ENCODE measurements around the gene KDR. TPM values are rescaled to one million over a fixed set of nuclear protein-coding genes. Genes with fewer than 3 reads are reported as not detected.

KDR gene
- polyA plus RNA-seq, 1 of the 3 experiments (the other 2 are of a cell fraction), result not detected

- Histone ChIP-seq H3K27me3 (ENCODE audit: insufficient read depth) (0 out of 2 replicates have a peak, but pooled peaks cover 5% of the 10 kb centered on the region), H2AFZ (ENCODE audit: low read depth) (no peak overlapping the region), H3K27ac (ENCODE audit: low read depth in 2 of 2, low read length in 1 of 2) (peak overlapping the region in 1 of 2 experiments; percentile 80; a peak in 2 of 4 replicates), H3K9me2 (no peaks in the 10 kb centered on the region), H3K79me2 (ENCODE audit: insufficient read depth) (no peaks in the 10 kb centered on the region), H4K20me1 (ENCODE audit: insufficient read depth) (no peaks in the 10 kb centered on the region), H3K36me3 (replicated peaks in 1 of 2; ENCODE audit: control insufficient read depth in 1 of 2, insufficient read depth in 2 of 2, low read length in 1 of 2) (no peaks in the 10 kb centered on the region), H3K4me1 (ENCODE audit: control insufficient read depth in 1 of 2, insufficient read depth in 2 of 2, low read depth in 1 of 2, low read length in 1 of 2) (peaks cover 0 to 12% of the 10 kb centered on the region in 2 experiments; a peak in 1 of 4 replicates), H3F3A (replicated peaks; ENCODE audit: insufficient read depth) (no peaks in the 10 kb centered on the region), H3K9me3 (no peaks in the 10 kb centered on the region), H3K4me3 (ENCODE audit: low read depth in 2 of 2, low read length in 1 of 2) (no peak overlapping the region), H3K4me2 (no peak overlapping the region), H3K9ac (no peak overlapping the region)
- TF ChIP-seq FOXJ3 (CRISPR knock-in tag; IDR thresholded peaks at IDR 0.05) (no peak), GABPA (IDR thresholded peaks at IDR 0.05; ENCODE audit: low read depth) (no peak), ELF1 (IDR thresholded peaks at IDR 0.05) (no peak)
- TF ChIP-seq, protein P1, sequence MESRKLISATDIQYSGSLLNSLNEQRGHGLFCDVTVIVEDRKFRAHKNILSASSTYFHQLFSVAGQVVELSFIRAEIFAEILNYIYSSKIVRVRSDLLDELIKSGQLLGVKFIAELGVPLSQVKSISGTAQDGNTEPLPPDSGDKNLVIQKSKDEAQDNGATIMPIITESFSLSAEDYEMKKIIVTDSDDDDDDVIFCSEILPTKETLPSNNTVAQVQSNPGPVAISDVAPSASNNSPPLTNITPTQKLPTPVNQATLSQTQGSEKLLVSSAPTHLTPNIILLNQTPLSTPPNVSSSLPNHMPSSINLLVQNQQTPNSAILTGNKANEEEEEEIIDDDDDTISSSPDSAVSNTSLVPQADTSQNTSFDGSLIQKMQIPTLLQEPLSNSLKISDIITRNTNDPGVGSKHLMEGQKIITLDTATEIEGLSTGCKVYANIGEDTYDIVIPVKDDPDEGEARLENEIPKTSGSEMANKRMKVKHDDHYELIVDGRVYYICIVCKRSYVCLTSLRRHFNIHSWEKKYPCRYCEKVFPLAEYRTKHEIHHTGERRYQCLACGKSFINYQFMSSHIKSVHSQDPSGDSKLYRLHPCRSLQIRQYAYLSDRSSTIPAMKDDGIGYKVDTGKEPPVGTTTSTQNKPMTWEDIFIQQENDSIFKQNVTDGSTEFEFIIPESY (IDR thresholded peaks at IDR 0.05; ENCODE audit: borderline replicate concordance, low read depth), result no peak
- TF ChIP-seq, protein P2, sequence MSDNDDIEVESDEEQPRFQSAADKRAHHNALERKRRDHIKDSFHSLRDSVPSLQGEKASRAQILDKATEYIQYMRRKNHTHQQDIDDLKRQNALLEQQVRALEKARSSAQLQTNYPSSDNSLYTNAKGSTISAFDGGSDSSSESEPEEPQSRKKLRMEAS (IDR thresholded peaks at IDR 0.05; ENCODE audit: low read depth), result no peak
- DNase-seq, result peak; percentile 61
- CTCF ChIA-PET, result interaction anchor here (0.5 to 1.0 kb wide), 3 partner anchors 8 to 1884 kb away, joined by 3 to 6 read pairs (median 3); no protein-coding TSS in a partner anchor
- POLR2A ChIA-PET, result no interaction called here
- WGBS (ENCODE audit: low lambda C conversion rate), result 32% methylated on average over 8 of the region's 8 CpGs
These were observed 38.1 kb downstream of the KDR start for GRCh38 chr4:55087009-55087912.

DNA sequence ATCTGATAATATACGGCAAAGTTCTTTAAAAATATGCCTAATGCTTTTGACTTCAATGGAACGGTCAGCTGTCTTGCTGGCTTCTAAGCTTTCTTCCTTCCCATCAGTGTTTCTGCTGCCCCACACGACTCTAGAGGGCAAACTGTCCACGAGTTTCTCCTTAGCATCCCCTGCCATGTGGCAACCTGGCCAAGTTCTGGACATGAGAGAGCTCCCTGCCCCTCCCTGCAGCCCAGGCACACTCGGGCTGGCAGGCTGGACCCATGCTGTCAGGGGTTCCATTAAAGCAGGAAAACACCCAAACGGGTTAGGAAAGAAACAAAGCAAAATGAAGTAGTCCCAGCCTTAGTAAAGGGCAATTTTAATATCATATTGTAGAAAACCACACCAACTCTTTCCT, 38.8 kb downstream of the KDR start:
- CTCF ChIA-PET, result interaction anchor here (0.9 to 1.0 kb wide), 2 partner anchors 9 to 12 kb away, joined by 3 to 6 read pairs; no protein-coding TSS in a partner anchor
- H3F3A ChIP-seq (replicated peaks; ENCODE audit: insufficient read depth), result no peaks in the 10 kb centered on the region
- H3K27me3 ChIP-seq (ENCODE audit: insufficient read depth), result 0 out of 2 replicates have a peak, but pooled peaks cover 5% of the 10 kb centered on the region
- no peaks in the 10 kb centered on the region for H3K79me2 ChIP-seq (ENCODE audit: insufficient read depth)
- peak overlapping the region in 1 of 2 experiments; percentile 80; a peak in 2 of 4 replicates for H3K27ac ChIP-seq (ENCODE audit: low read depth in 2 of 2, low read length in 1 of 2)
- H3K4me3 ChIP-seq (ENCODE audit: low read depth in 2 of 2, low read length in 1 of 2), result no peak overlapping the region; a peak in 1 of 4 replicates
- H2AFZ ChIP-seq (ENCODE audit: low read depth), result no peak overlapping the region
- no peaks in the 10 kb centered on the region for H3K9me2 ChIP-seq
- H3K4me1 ChIP-seq (ENCODE audit: control insufficient read depth in 1 of 2, insufficient read depth in 2 of 2, low read depth in 1 of 2, low read length in 1 of 2), result peaks cover 0 to 12% of the 10 kb centered on the region in 2 experiments; a peak in 1 of 4 replicates
- H4K20me1 ChIP-seq (ENCODE audit: insufficient read depth), result no peaks in the 10 kb centered on the region
- POLR2A ChIA-PET, result interaction anchor here (0.6 kb wide), 1 partner anchor 59 kb away, joined by 4 read pairs; no protein-coding TSS in a partner anchor
- no peaks in the 10 kb centered on the region for H3K9me3 ChIP-seq
- H3K9ac ChIP-seq, result no peak overlapping the region
- DNase-seq, result peak; percentile 42
- WGBS (ENCODE audit: low lambda C conversion rate), result 20% methylated on average over 6 of the region's 6 CpGs
- H3K36me3 ChIP-seq (replicated peaks in 1 of 2; ENCODE audit: control insufficient read depth in 1 of 2, insufficient read depth in 2 of 2, low read length in 1 of 2), result no peaks in the 10 kb centered on the region
- H3K4me2 ChIP-seq, result no peak overlapping the region
- TF ChIP-seq FOXJ3 (CRISPR knock-in tag; IDR thresholded peaks at IDR 0.05) (no peak), RAD21 (IDR thresholded peaks at IDR 0.05; ENCODE audit: low read length) (no peak), RCOR1 (IDR thresholded peaks at IDR 0.05; ENCODE audit: low read length) (no peak), RFX5 (IDR thresholded peaks at IDR 0.05; ENCODE audit: low read length) (no peak), IRF3 (IDR thresholded peaks at IDR 0.05; ENCODE audit: low read depth, low read length) (no peak), SIN3A (IDR thresholded peaks at IDR 0.05; ENCODE audit: borderline replicate concordance, low read depth, low read length) (no peak), EZH2phosphoT487 (IDR thresholded peaks at IDR 0.05; ENCODE audit: borderline replicate concordance, low read depth) (no peak), FOXM1 (IDR thresholded peaks at IDR 0.05; ENCODE audit: low read depth) (no peak), MEF2A (IDR thresholded peaks at IDR 0.05; ENCODE audit: borderline replicate concordance, low read depth) (no peak), NRF1 (IDR thresholded peaks at IDR 0.05; ENCODE audit: low read depth, low read length) (no peak), CHD2 (IDR thresholded peaks at IDR 0.05; ENCODE audit: low read length, partially characterized antibody) (no peak), NFIC (IDR thresholded peaks at IDR 0.05; ENCODE audit: borderline replicate concordance) (no peak), USF1 (IDR thresholded peaks at IDR 0.05; ENCODE audit: borderline replicate concordance, low read depth) (no peak), YY1 (IDR thresholded peaks at IDR 0.05; ENCODE audit: low read depth) (no peak), TCF12 (IDR thresholded peaks at IDR 0.05) (no peak)
- TF ChIP-seq, protein P3, sequence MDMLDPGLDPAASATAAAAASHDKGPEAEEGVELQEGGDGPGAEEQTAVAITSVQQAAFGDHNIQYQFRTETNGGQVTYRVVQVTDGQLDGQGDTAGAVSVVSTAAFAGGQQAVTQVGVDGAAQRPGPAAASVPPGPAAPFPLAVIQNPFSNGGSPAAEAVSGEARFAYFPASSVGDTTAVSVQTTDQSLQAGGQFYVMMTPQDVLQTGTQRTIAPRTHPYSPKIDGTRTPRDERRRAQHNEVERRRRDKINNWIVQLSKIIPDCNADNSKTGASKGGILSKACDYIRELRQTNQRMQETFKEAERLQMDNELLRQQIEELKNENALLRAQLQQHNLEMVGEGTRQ (IDR thresholded peaks at IDR 0.05; ENCODE audit: borderline replicate concordance, low read depth, low read length), result no peak

Data from SK-N-SH (cell line).